ENCODE data around the gene SACS.

DNA sequence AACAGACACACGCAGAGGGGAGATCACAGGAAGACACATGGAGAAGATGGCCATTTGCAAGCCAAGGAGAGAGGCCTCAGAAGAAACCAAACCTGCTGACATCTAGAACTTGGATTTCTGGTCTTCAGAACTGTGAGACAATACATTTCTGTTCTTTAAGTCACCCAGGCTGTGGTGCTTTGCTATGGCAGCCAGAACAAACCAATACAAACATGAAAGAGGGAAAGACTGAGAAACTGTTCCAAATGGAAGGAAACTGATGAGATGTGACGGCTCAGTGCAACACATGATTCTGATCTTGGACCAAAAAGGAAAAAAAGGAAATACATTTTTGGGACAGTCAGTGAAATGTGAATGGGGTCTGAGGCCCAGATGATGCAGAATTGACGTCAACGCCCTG lies 30.2 kb upstream of the SACS start:
- TF ChIP-seq EZH2 (IDR thresholded peaks at IDR 0.05; ENCODE audit: borderline replicate concordance) = no peak
- TF ChIP-seq, protein P1, sequence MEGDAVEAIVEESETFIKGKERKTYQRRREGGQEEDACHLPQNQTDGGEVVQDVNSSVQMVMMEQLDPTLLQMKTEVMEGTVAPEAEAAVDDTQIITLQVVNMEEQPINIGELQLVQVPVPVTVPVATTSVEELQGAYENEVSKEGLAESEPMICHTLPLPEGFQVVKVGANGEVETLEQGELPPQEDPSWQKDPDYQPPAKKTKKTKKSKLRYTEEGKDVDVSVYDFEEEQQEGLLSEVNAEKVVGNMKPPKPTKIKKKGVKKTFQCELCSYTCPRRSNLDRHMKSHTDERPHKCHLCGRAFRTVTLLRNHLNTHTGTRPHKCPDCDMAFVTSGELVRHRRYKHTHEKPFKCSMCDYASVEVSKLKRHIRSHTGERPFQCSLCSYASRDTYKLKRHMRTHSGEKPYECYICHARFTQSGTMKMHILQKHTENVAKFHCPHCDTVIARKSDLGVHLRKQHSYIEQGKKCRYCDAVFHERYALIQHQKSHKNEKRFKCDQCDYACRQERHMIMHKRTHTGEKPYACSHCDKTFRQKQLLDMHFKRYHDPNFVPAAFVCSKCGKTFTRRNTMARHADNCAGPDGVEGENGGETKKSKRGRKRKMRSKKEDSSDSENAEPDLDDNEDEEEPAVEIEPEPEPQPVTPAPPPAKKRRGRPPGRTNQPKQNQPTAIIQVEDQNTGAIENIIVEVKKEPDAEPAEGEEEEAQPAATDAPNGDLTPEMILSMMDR (IDR thresholded peaks at IDR 0.05; ENCODE audit: poor library complexity) = no peak

All from hepatocyte (in vitro differentiated cells).